DND-41 (cell line): Measurements from ENCODE around the gene TGM5.

Experiments
- CTCF ChIP-seq: IDR thresholded peaks from 2 replicates; pipeline ENCODE4 v1.5.1; 2012; ENCODE audit warnings: borderline replicate concordance, low read length, moderate library complexity, mild to moderate bottlenecking; ENCODE audit not compliant: poor library complexity, severe bottlenecking; ENCODE audit errors: extremely low read depth
- EZH2 ChIP-seq: IDR thresholded peaks from 3 replicates; pipeline ENCODE4 v1.6.1; 2012; ENCODE audit warnings: borderline replicate concordance, low read depth, mild to moderate bottlenecking, moderate library complexity, low read length, inconsistent platforms; ENCODE audit not compliant: severe bottlenecking

GRCh38 chr15:43251871-43252250, 14.9 kb downstream of the TGM5 start:
- TF ChIP-seq CTCF: no peak
- no peak for TF ChIP-seq EZH2
